ENCODE data around the gene POGLUT2. TPM values are rescaled to one million over a fixed set of nuclear protein-coding genes. Genes with fewer than 3 reads are reported as not detected.

Gene POGLUT2
- total RNA-seq, 1 donor from 2014 or later = 5.9 TPM

GRCh38 chr13:102805680-102806079 is 6.9 kb upstream of the POGLUT2 start:
- Histone ChIP-seq H3K4me1 (peaks cover 13% of the 10 kb centered on the region), H3K27me3 (ENCODE audit: low read depth) (no peaks in the 10 kb centered on the region), H3K9me3 (peaks cover under 1% of the 10 kb centered on the region), H3K36me3 (no peaks in the 10 kb centered on the region), H3K4me3 (no peak overlapping the region), H3K27ac (no peak overlapping the region)
- intact Hi-C loops (cut with DNase I) = no loop called here
- DNase-seq (no peak), ATAC-seq (no peak)
- no peak for TF ChIP-seq CTCF (IDR thresholded peaks at IDR 0.05)

DNA sequence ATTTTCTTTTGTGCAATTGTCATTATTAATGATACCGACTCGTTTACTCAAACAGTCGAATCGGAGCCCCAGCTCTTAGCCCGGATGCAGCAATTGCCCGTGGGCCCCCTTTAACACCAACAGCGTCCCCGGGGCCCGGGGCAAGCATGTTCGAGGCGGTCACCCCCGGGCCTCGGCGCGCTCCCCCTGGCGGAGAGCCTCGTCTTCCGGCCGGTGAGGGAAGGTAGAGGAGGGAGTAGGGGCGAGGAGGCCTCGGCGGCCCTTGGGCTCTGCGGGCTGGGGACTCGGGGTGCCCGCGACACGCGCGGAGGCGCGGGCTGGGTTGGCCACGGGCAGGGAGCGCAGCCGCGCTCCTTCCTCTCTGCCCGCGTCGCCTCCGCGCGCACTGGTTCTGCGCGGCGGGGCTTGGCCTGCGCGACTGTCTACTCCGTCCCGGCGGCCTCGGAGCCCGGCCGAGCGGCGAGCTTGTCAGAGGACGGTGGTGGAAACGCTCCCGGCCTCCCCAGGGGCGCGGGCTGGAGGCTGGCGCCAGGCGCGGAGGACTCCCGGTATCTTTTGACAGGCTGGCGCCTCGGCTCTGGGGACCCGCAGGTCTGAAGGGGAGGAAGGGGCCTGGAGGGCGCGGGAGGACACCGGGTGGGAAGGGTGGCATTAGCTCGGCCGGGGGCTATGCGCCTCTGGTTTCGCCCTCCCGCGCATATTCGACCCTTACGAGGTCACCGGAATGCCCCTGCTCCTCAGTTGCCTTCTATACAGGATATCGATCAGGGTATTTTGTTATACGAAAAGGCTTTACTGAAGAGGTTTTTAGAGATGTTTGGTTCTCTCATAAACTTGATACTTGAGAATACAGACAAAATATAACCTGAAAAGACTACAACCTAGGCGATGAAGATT is 1.6 kb upstream of the POGLUT2 start:
- H3K4me1 ChIP-seq = peaks cover 22% of the 10 kb centered on the region
- intact Hi-C loops (cut with DNase I) = no loop called here

DNA sequence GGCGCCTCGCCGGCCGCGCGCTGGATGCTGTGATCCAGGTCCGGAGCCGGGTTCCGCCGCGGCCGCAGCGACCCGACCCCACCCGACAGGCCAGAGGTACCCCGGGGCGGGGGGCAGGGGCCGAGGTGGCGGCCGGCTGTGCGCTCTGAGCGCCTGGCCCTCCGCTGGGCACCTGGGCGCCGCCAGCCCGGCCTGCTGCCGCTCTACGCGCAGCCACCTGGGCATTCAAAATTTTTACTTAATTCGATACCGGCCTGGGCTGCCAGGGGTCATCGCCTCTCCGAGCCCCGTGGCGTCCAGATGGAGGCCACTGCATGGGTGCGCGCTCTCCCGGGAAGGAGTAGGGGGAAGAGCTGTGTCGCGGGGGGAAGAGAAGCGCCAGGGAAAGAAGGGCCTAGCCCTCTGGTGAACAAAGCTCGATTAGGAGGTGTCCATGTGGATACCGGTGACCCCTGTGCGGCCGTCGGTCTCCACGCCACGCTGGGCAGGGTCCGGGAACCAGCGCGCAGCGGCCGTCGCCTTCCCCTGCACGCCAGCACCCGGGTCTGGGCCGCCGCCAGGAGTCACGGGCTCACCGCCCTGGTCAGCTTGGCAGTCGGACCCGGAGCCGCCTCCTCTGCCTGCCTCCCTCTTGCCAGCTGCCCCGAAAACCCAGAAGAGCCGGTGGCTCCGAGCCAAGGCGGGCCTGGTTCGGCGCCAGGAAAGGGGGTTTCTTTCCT is 809 bp upstream of the POGLUT2 start:
- DNase-seq = peak; percentile 52
- intact Hi-C loops (cut with DNase I) = no loop called here
- no peaks in the 10 kb centered on the region for H3K27me3 ChIP-seq (ENCODE audit: low read depth)
- H3K27ac ChIP-seq = peak overlapping the region; percentile 85
- peaks cover 22% of the 10 kb centered on the region for H3K4me1 ChIP-seq
- peak; percentile 53 to 56 for ATAC-seq
- no peak for TF ChIP-seq CTCF (IDR thresholded peaks at IDR 0.05)
- H3K9me3 ChIP-seq = no peaks in the 10 kb centered on the region
- H3K36me3 ChIP-seq = no peaks in the 10 kb centered on the region
- peak overlapping the region; percentile 89 for H3K4me3 ChIP-seq

More for the DNA sequence above, 1.6 kb upstream of the POGLUT2 start:
- peak; percentile 84 for TF ChIP-seq CTCF (IDR thresholded peaks at IDR 0.05)
- Histone ChIP-seq H3K27ac (peak overlapping the region; percentile 85), H3K9me3 (no peaks in the 10 kb centered on the region), H3K4me3 (peak overlapping the region; percentile 89), H3K36me3 (no peaks in the 10 kb centered on the region), H3K27me3 (ENCODE audit: low read depth) (no peaks in the 10 kb centered on the region)
- DNase-seq = peak; percentile 88
- peak; percentile 94 to 95 for ATAC-seq

DNA sequence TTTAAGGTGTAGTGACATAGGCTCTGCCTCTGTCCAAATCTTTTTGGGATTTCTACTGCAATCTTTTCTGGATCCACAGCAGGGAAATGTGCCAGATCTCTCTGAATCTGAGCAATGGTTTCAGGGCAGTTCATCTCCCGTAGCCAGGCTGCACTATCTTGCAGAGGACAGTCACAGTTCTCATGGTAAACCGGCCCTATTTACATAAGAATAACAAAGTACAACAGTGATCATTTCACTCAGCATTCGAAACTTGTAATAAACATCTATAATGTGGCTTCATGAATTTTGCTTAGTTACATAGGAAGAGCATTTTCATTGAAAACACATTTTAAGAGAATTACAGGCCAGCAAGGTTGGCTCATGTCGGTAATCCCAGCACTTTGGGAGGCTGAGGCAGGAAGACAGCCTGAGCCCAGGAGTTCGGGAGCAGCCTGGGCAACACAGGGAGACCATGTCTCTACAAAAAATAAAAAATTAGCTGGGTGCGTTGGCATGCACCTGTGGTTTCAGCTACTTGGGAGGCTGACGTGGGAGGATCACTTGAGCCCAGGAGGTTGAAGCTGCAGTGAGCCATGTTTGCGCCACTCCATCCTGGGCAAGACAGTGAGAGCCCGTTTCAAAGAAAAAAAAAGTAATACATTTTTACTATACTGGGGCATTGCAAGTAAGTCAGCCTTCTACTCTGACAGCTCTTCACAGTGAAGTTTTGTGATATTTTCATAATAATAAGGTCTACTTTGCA is 5.0 kb downstream of the POGLUT2 start:
- ATAC-seq (no peak), DNase-seq (no peak)
- intact Hi-C loops (cut with DNase I) = no loop called here
- H3K27me3 ChIP-seq (ENCODE audit: low read depth) = no peaks in the 10 kb centered on the region
- H3K36me3 ChIP-seq = peaks cover 17% of the 10 kb centered on the region
- no peaks in the 10 kb centered on the region for H3K9me3 ChIP-seq
- H3K4me3 ChIP-seq = no peak overlapping the region
- peaks cover 8% of the 10 kb centered on the region for H3K4me1 ChIP-seq
- H3K27ac ChIP-seq = no peak overlapping the region
- no peak for TF ChIP-seq CTCF (IDR thresholded peaks at IDR 0.05)

GRCh38 chr13:102792396-102792795 is 6.4 kb downstream of the POGLUT2 start:
- Histone ChIP-seq H3K27me3 (ENCODE audit: low read depth) (no peaks in the 10 kb centered on the region), H3K4me1 (no peaks in the 10 kb centered on the region)
- no peak for ATAC-seq

More at GRCh38 chr13:102792396-102792795, 6.4 kb downstream of the POGLUT2 start:
- Histone ChIP-seq H3K9me3 (no peaks in the 10 kb centered on the region), H3K36me3 (peaks cover 21% of the 10 kb centered on the region), H3K27ac (no peak overlapping the region), H3K4me3 (no peak overlapping the region)
- no peak for TF ChIP-seq CTCF (IDR thresholded peaks at IDR 0.05)
- no peak for DNase-seq
- intact Hi-C loops (cut with DNase I) = no loop called here

Data from lower lobe of right lung (tissue), 2 donors.